Activated T-helper 17 cell treated with anti-CD3 and anti-CD28 coated beads, Interleukin-2, amount 50 U/mL, for 72 hours (primary cell): ENCODE results near the gene ACTL10. TPM values are rescaled to one million over a fixed set of nuclear protein-coding genes. Genes with fewer than 3 reads are reported as not detected.
"Not testable (repeated sequence)": the region's sequence is repeated elsewhere in the genome, so short reads cannot be mapped to it uniquely, and the experiment has no call there.

ENCODE experiments used
- ATAC-seq: fragments of 150-1000 bp; cut with Tn5 transposase; replicated peaks from 2 replicates; pipeline ENCODE4 v1.10.0; 2021; ENCODE audit warnings: mild to moderate bottlenecking, moderate library complexity
- H3K27ac Mint-ChIP-seq: one replicate; pipeline ENCODE4 v1.8.0; 2022; ENCODE audit warnings: mixed read lengths
- H3K27me3 Mint-ChIP-seq: one replicate; pipeline ENCODE4 v1.8.0; 2022; ENCODE audit warnings: mixed read lengths
- H3K36me3 Mint-ChIP-seq: one replicate; pipeline ENCODE4 v1.8.0; 2022; ENCODE audit warnings: low read depth, mild to moderate bottlenecking, mixed read lengths
- H3K4me1 Mint-ChIP-seq: one replicate; pipeline ENCODE4 v1.8.0; 2022; ENCODE audit warnings: mixed read lengths
- H3K4me3 Mint-ChIP-seq: one replicate; pipeline ENCODE4 v1.8.0; 2022; ENCODE audit warnings: mild to moderate bottlenecking, mixed read lengths
- H3K9me3 Mint-ChIP-seq: one replicate; pipeline ENCODE4 v1.8.0; 2022; ENCODE audit warnings: mixed read lengths
- total RNA-seq, 2 donors: library from RNA; stranded (reverse); gene quantifications; one replicate each; pipeline ENCODE4 v1.2.3, GENCODE V29; 2022

Gene ACTL10
- total RNA-seq, 2 donors from 2014 or later = 1.5 to 2.6 TPM

DNA sequence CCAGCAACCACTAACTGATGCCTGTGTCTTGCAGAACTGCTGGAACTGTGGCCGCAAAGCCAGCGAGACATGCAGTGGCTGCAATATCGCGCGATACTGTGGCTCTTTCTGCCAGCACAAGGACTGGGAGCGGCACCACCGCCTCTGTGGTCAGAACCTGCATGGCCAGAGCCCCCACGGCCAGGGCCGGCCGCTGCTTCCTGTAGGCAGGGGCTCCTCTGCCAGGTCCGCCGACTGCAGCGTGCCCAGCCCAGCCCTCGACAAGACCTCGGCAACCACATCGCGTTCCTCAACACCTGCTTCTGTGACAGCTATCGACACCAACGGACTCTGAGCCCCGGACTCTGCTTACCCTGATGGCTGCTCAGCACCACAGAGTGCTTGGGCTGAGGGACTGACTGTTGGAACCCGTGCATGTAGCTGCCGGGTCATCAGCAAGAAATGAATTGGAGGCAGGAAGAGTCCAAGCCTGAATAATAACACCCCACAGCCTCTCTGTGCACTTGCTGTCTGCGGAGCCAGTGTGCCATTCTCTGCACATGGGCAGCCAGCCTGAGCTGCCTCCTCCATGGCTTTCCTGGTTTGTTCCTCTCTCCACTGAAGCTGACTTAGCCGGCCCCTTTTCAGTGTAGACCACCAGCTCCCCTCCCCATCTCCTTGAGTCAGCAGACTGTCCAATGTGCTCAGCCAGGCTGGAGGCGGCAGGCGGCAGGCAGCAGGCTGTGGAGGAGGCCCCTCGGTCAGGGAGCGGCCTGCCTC is 22.3 kb upstream of the ACTL10 start:
- no peaks in the 10 kb centered on the region for H3K27me3 Mint-ChIP-seq
- no peak for ATAC-seq
- H3K9me3 Mint-ChIP-seq = no peaks in the 10 kb centered on the region
- H3K4me3 Mint-ChIP-seq = no peak overlapping the region
- H3K4me1 Mint-ChIP-seq = peaks cover 13% of the 10 kb centered on the region
- no peak overlapping the region for H3K27ac Mint-ChIP-seq
- peaks cover 58% of the 10 kb centered on the region for H3K36me3 Mint-ChIP-seq

DNA sequence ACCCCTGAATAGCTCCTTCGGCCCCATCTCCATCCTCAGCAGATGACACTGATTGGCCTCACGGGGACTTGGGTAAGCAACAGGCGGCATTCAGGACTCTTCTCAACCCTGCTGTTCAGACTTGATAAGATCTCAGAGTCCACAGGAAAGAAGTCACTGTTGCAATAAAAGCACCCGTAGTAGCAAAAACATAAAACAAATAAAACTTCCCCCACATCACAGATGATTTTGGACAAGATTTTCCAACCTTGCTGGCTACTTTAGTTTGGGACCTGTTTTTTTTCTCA is 21.7 kb upstream of the ACTL10 start:
- Mint-ChIP-seq H3K4me1 (peaks cover 13% of the 10 kb centered on the region), H3K27me3 (no peaks in the 10 kb centered on the region), H3K4me3 (no peak overlapping the region), H3K9me3 (no peaks in the 10 kb centered on the region), H3K27ac (no peak overlapping the region), H3K36me3 (peaks cover 53% of the 10 kb centered on the region)
- no peak for ATAC-seq

DNA sequence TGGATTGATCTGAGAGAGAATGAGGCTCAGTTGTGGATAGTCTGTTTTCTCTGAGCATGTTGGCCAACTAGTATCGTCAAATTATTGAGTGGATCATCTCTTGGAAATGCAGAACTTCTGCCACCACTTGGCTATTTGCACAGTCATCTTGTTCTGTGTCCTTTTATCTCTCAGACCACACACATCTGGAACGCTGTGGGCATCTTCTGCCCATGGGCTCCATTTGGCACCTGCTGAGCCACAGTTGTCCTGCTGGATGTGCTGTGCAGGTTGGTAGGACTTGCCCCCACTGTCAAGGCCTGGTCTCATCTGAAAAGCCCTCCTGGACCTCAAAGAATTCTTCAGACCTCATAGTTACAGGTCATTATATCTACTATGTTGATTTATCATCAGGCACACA is 21.3 kb upstream of the ACTL10 start:
- Mint-ChIP-seq H3K27me3 (no peaks in the 10 kb centered on the region), H3K36me3 (peaks cover 49% of the 10 kb centered on the region), H3K4me3 (no peak overlapping the region), H3K9me3 (no peaks in the 10 kb centered on the region), H3K27ac (no peak overlapping the region), H3K4me1 (peaks cover 13% of the 10 kb centered on the region)
- ATAC-seq = no peak

DNA sequence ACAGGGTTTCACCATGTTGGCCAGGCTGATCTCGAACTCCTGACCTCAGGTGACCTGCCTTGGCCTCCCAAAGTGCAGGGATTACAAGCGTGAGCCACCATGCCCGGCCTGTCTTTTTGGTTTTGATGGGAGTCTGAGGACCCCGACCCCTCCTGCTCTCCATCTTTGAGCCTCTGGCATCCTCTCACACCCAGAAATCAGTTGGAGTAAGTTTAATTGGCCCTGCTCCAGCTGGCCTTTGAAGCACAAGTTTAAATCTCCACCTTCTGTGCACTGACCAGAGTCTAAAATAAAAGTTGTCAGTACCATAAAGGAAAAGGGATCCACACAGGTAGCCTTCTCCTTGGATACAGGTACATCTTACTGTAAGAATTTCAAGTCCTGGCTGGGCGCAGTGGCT is 20.6 kb upstream of the ACTL10 start:
- H3K27ac Mint-ChIP-seq = no peak overlapping the region
- H3K4me1 Mint-ChIP-seq = peaks cover 13% of the 10 kb centered on the region
- no peak overlapping the region for H3K4me3 Mint-ChIP-seq
- H3K36me3 Mint-ChIP-seq = peaks cover 41% of the 10 kb centered on the region
- no peak for ATAC-seq
- H3K9me3 Mint-ChIP-seq = no peaks in the 10 kb centered on the region
- no peaks in the 10 kb centered on the region for H3K27me3 Mint-ChIP-seq

GRCh38 chr20:33646959-33647602 is 19.7 kb upstream of the ACTL10 start:
- Mint-ChIP-seq H3K4me1 (peaks cover 13% of the 10 kb centered on the region), H3K36me3 (peaks cover 34% of the 10 kb centered on the region)
- H3K4me3 Mint-ChIP-seq, H3K27ac Mint-ChIP-seq, H3K9me3 Mint-ChIP-seq, H3K27me3 Mint-ChIP-seq, ATAC-seq: not testable (repeated sequence)

DNA sequence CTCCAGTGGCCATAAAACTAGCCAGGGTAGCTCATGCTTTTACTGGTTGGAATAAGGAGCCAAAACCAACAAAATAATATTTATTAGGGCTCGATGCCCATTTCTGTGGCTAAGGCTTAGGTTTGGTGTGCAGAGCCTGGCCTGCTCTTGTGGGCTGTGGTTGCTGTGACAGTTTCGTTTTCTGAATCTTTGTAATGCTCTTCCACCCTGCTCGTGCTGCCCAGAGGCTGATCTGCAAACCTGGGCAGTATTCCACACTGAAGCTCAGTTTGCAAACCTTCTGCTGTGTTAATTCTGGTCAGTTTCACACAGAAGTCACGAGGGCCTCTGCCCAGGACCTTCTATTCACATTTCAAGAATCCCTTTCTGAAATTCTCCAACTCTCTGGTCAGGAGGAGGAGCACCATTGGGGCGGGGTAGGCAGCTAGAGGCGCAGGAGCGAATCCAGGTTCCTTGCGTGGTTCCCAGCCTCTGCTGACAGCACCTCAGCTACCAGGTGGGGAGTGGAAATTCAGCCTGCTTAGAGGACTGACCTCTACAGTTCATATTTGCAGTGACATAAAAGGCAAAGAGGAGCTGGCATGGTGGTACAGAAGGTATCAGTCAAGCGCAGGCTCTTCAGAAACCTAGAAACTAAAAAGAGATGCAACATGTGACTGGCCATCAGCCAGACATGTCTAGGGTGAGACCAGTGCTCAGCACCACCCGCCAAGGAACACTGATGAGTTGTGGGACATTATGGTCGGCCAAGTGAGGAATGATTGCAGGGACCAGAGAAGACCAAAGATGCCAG is 18.9 kb upstream of the ACTL10 start:
- H3K9me3 Mint-ChIP-seq = no peaks in the 10 kb centered on the region
- ATAC-seq = no peak
- peaks cover 26% of the 10 kb centered on the region for H3K36me3 Mint-ChIP-seq
- H3K27me3 Mint-ChIP-seq = no peaks in the 10 kb centered on the region
- H3K27ac Mint-ChIP-seq = no peak overlapping the region
- no peak overlapping the region for H3K4me3 Mint-ChIP-seq
- peaks cover 13% of the 10 kb centered on the region for H3K4me1 Mint-ChIP-seq

GRCh38 chr20:33648396-33649004 is 18.2 kb upstream of the ACTL10 start:
- no peaks in the 10 kb centered on the region for H3K27me3 Mint-ChIP-seq

DNA sequence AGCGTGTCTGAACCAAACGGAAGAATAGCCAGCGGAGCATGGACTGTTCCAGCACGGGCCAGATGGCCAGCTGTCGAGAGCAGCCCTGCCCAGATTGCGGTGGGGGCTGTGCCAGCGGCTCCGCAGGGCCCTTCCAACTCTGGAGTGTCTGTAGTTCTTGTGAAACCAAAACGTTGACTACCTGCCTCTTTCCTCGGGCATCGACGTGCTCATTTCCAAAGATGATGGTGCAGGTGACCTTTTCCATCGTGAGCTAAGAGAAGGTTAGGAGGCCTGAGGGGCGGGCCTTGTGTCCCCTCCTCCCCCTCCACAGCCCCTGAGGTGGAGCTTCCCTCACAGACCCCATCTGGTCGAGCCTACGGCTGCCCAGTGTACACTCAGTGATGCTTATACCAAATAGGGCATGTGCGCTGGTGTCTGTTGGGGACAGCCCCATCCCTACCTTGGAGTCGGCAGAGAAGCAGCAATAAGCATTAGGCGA is 17.5 kb upstream of the ACTL10 start:
- ATAC-seq = peak; percentile 15
- Mint-ChIP-seq H3K27ac (peak overlapping the region; percentile 50), H3K27me3 (no peaks in the 10 kb centered on the region), H3K4me1 (peaks cover 13% of the 10 kb centered on the region), H3K4me3 (no peak overlapping the region), H3K36me3 (peaks cover 20% of the 10 kb centered on the region), H3K9me3 (no peaks in the 10 kb centered on the region)

More at GRCh38 chr20:33648396-33649004, 18.2 kb upstream of the ACTL10 start:
- Mint-ChIP-seq H3K4me1 (peaks cover 13% of the 10 kb centered on the region), H3K9me3 (no peaks in the 10 kb centered on the region), H3K4me3 (no peak overlapping the region), H3K27ac (no peak overlapping the region), H3K36me3 (peaks cover 20% of the 10 kb centered on the region)
- peak; percentile 18 for ATAC-seq

GRCh38 chr20:33650111-33650752 is 16.5 kb upstream of the ACTL10 start:
- Mint-ChIP-seq H3K27me3 (no peaks in the 10 kb centered on the region), H3K4me3 (no peak overlapping the region), H3K9me3 (no peaks in the 10 kb centered on the region), H3K4me1 (peaks cover 13% of the 10 kb centered on the region), H3K36me3 (peaks cover 11% of the 10 kb centered on the region), H3K27ac (no peak overlapping the region)
- ATAC-seq = no peak

DNA sequence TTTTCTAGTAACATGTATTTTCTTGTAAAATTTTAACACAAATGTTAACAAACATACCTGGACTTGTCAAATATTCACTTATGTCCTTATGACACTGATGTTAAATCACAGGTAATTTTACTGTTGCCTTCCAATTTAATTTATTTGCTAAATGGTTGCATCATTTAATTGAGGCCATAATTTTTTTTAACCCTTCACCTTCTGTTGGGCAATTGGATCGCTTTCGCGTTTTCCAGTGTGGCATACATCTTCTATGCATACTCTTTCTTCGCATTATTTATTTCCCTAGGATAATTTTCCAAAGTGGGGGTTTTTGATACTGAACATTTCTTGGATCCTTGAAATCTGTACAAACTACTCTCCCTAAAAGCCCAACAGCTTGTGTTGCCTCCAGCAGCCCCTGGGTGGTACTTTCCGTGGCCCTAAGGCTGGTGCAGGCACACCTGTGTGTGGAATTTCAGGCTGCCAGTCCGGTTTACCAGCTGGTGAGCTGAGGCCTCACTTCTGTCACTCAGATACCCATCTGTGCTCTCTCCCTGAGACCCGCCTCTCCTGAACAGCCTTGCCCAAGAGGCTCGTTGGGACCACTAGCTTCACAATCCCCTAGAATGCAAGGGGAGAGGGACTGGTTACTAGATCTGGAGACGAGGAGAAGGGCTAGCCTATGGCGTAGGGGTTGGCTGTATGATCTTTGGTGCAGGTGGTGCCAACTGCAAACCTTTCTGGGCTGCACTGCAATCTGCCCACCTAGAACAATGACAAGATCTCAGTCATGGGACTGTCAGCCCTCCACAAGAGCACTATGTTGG is 15.8 kb upstream of the ACTL10 start:
- Mint-ChIP-seq H3K4me1 (peaks cover 10% of the 10 kb centered on the region), H3K9me3 (no peaks in the 10 kb centered on the region), H3K36me3 (peaks cover 5% of the 10 kb centered on the region), H3K27me3 (no peaks in the 10 kb centered on the region), H3K4me3 (peak overlapping the region; percentile 67), H3K27ac (peak overlapping the region; percentile 91)
- no peak for ATAC-seq

- H3K4me3 Mint-ChIP-seq = peak overlapping the region; percentile 67
- H3K27ac Mint-ChIP-seq = peak overlapping the region; percentile 91
- ATAC-seq = no peak
- no peaks in the 10 kb centered on the region for H3K27me3 Mint-ChIP-seq
- no peaks in the 10 kb centered on the region for H3K9me3 Mint-ChIP-seq
- peaks cover 10% of the 10 kb centered on the region for H3K4me1 Mint-ChIP-seq
- peaks cover 5% of the 10 kb centered on the region for H3K36me3 Mint-ChIP-seq
Observed at GRCh38 chr20:33651562-33652048, 15.1 kb upstream of the ACTL10 start.

DNA sequence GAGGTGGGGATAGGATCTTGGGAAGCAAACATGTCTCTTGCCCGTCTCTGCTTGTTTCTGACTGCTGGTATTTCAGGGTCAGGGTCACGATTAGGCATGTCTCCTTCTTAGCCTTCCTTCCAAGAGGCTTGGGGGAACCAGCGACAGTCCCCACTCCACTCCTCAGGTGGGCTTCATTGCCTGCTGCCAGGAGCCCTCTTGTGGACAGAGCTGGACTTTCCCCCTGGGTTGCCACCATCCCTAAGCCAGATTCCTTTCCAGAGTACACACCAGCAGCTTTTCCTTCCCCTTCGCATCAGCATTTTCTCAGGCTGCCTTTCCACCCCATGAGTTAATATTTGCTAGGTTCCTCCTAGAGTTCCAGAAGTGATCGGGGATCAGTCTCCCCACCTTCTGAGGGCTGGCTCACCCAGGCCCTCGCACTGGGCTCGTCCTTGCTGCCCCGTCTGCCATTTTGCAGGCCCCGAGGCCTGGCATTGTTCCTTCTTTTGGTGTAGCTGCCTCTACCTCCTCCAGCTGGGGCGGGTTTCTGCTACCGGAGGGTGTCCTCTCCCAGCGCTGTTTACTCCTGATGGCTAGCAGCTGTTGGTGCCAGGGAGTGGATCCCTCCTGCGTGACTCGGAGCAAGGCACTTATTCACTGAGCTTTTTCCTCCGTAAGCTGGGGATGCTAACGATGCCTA is 13.4 kb upstream of the ACTL10 start:
- Mint-ChIP-seq H3K4me1 (peaks cover 4% of the 10 kb centered on the region), H3K9me3 (no peaks in the 10 kb centered on the region), H3K36me3 (no peaks in the 10 kb centered on the region), H3K4me3 (peak overlapping the region; percentile 67), H3K27ac (peak overlapping the region; percentile 91), H3K27me3 (no peaks in the 10 kb centered on the region)
- no peak for ATAC-seq
